GM12878 (cell line): ENCODE data around the gene RNF40. TPM values are rescaled to one million over a fixed set of nuclear protein-coding genes. Genes with fewer than 3 reads are reported as not detected.

Experiments used
- CEBPB ChIP-seq, 2 experiments: fragments of 150-350 bp in 1 of 2; IDR thresholded peaks; 2 replicates each; pipeline ENCODE4 v1.6.1; 2012 to 2014; ENCODE audit warnings: low read depth in 2 of 2, low read length in 2 of 2, borderline replicate concordance in 1 of 2, inconsistent platforms in 1 of 2
- CHD1 ChIP-seq: IDR thresholded peaks from 2 replicates; pipeline ENCODE4 v1.6.1; 2012; ENCODE audit warnings: low read depth, low read length, improper control_type of control experiment
- E2F8 ChIP-seq: fragments of 450-650 bp; IDR thresholded peaks from 2 replicates; pipeline ENCODE4 v1.6.1; 2018; ENCODE audit warnings: mild to moderate bottlenecking, low read depth, moderate library complexity; ENCODE audit not compliant: partially characterized antibody
- ELK1 ChIP-seq: IDR thresholded peaks from 2 replicates; pipeline ENCODE4 v1.6.1; 2012; ENCODE audit warnings: low read depth, low read length, improper control_type of control experiment
- EZH2 ChIP-seq: IDR thresholded peaks from 2 replicates; pipeline ENCODE4 v1.6.1; 2012; ENCODE audit warnings: low read depth, mild to moderate bottlenecking, control low read depth, inconsistent platforms, low read length, borderline replicate concordance; ENCODE audit not compliant: control insufficient read depth
- GABPA ChIP-seq: IDR thresholded peaks from 2 replicates; pipeline ENCODE4 v1.6.1; 2014; ENCODE audit warnings: antibody characterized with exemption, low read depth, mild to moderate bottlenecking, inconsistent platforms
- GATAD2B ChIP-seq: fragments of 450-650 bp; conservative IDR thresholded peaks from 2 replicates; pipeline ENCODE4 v1.6.1; 2017; ENCODE audit warnings: low read depth, mild to moderate bottlenecking, moderate library complexity
- IRF4 ChIP-seq: IDR thresholded peaks from 2 replicates; pipeline ENCODE4 v1.6.1; 2011; ENCODE audit warnings: low read depth, low read length
- KAT2A ChIP-seq: conservative IDR thresholded peaks from 2 replicates; pipeline ENCODE4 v1.6.1; 2011; ENCODE audit warnings: low read depth, low read length; ENCODE audit not compliant: control insufficient read depth
- MTA2 ChIP-seq: fragments of 450-650 bp; IDR thresholded peaks from 2 replicates; pipeline ENCODE4 v1.6.1; 2016; ENCODE audit warnings: low read depth, mild to moderate bottlenecking, moderate library complexity
- PML ChIP-seq: IDR thresholded peaks from 2 replicates; pipeline ENCODE4 v1.6.1; 2012; ENCODE audit warnings: low read length, inconsistent platforms
- SMAD1 ChIP-seq: fragments of 450-650 bp; IDR thresholded peaks from 2 replicates; pipeline ENCODE4 v1.6.1; 2018; ENCODE audit warnings: mild to moderate bottlenecking, low read depth; ENCODE audit not compliant: partially characterized antibody
- SUPT20H ChIP-seq: IDR thresholded peaks from 2 replicates; pipeline ENCODE4 v1.6.1; 2011; ENCODE audit warnings: low read depth, mild to moderate bottlenecking, low read length, moderate library complexity, borderline replicate concordance; ENCODE audit not compliant: control insufficient read depth
- TAF1 ChIP-seq: IDR thresholded peaks from 2 replicates; pipeline ENCODE4 v1.6.1; 2011; ENCODE audit warnings: mild to moderate bottlenecking, low read depth, low read length, borderline replicate concordance
- ZNF384 ChIP-seq: IDR thresholded peaks from 2 replicates; pipeline ENCODE4 v1.6.1; 2012; ENCODE audit warnings: low read depth, mild to moderate bottlenecking, low read length, improper control_type of control experiment, borderline replicate concordance
- polyA plus RNA-seq, 11 experiments: library from polyadenylated mRNA; depleted of rRNA in 4 of 11; unstranded in 6 of 11; stranded (reverse) in 5 of 11; fragments of >200 nt; fragmentation: Nextera tagmentation in 4 of 11; fragmentation: Illumina TruSeq in 1 of 11; extraction: Ambion mirVana in 4 of 11; extraction: Trizol in 1 of 11; gene quantifications; 1 replicate in 1 of 11; 2 replicates in 10 of 11; pipeline versions ENCODE4 v1.2.1 to v1.2.3, GENCODE V29; 2011 to 2016; ENCODE audit warnings: inconsistent platforms in 2 of 11, missing spikeins in 2 of 11, low read depth in 1 of 11
- total RNA-seq, 4 experiments: library from RNA; depleted of rRNA in 3 of 4; stranded (reverse); fragments of >200 nt in 3 of 4; fragmentation: Illumina TruSeq in 1 of 4; extraction: Trizol in 1 of 4; gene quantifications; 2 replicates each; pipeline versions ENCODE4 v1.2.1 to v1.2.3, GENCODE V29; 2013 to 2021
- TF ChIP-seq, protein P1 (sequence below): fragments of 450-650 bp; IDR thresholded peaks from 2 replicates; pipeline ENCODE4 v1.6.1; 2017; ENCODE audit warnings: low read depth, mild to moderate bottlenecking, moderate library complexity

The RNF40 gene
- total and polyA plus RNA-seq, 10 of the 15 experiments (the other 5 are each of a cell fraction or from before 2014, with no cell fraction given) = 3.7 to 97.6 (median 58.4) TPM

DNA sequence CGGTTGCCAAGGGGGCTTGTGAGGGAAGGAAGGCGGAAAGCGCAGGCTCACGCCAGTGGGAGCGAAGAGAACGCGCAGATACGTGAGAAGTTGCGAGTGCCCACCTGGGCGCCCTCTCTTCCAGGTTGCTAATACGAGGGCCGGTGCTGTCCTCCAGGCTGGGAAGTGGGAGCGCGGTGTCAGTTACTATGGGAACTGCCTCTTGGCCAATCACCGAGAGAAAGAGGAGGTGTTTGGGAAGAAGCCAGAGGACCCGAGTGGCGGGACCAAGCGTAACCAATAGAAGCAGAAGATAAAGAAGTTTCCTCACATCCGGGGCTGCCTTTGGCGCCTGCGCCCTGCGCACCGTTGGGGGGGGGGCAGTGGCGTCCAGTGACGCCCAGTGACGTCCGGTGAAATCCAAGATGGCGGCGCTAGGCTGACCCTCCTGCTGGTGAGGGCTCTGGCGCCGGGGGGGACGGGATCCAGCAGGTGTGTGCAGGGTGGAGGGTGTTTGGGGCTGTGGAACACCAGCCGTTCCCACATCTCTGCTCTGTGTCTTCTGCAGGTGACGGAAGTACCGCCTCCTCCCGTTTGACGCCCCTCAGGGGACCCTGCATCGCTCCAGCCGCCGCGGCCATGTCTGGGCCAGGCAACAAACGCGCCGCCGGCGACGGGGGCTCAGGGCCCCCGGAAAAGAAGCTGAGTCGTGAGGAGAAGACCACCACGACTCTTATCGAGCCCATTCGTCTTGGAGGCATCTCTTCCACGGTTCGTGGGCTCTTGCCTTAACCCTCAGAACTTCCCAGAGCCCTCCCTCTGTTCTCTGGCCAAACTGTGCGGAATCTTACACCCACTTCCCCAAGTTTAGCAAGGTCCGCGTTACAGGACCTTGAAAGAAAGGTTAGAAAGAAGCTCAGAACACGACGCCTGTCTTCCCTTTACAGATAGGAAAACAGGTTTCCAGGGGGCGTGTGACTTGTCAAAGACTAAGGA lies at the start of gene RNF40, which contains the start of gene CFAP119 (continued):
- TF ChIP-seq, protein P1, sequence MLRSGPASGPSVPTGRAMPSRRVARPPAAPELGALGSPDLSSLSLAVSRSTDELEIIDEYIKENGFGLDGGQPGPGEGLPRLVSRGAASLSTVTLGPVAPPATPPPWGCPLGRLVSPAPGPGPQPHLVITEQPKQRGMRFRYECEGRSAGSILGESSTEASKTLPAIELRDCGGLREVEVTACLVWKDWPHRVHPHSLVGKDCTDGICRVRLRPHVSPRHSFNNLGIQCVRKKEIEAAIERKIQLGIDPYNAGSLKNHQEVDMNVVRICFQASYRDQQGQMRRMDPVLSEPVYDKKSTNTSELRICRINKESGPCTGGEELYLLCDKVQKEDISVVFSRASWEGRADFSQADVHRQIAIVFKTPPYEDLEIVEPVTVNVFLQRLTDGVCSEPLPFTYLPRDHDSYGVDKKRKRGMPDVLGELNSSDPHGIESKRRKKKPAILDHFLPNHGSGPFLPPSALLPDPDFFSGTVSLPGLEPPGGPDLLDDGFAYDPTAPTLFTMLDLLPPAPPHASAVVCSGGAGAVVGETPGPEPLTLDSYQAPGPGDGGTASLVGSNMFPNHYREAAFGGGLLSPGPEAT = peak; percentile 72
- TF ChIP-seq SUPT20H (no peak), GABPA (peak; percentile 63; the same call in 1 of the 2 replicates), TAF1 (peak; percentile 82; the same call in 1 of the 2 replicates), IRF4 (no peak), GATAD2B (0 out of 2 replicates have a peak, but pooled peaks have one; percentile 4), ZNF384 (no peak), CEBPB (IDR thresholded peaks at IDR 0.05; ENCODE audit: borderline replicate concordance in 1 of 2, low read depth in 2 of 2, low read length in 2 of 2) (no peak), EZH2 (no peak), PML (no peak; the same call in 1 of the 2 replicates), CHD1 (no peak), SMAD1 (peak; percentile 50), KAT2A (no peak), E2F8 (peak; percentile 64), ELK1 (no peak), MTA2 (no peak)
